ENCODE measurements around the gene COG5. TPM values are rescaled to one million over a fixed set of nuclear protein-coding genes. Genes with fewer than 3 reads are reported as not detected.
"Not testable (repeated sequence)": the region's sequence is repeated elsewhere in the genome, so short reads cannot be mapped to it uniquely, and the experiment has no call there.

COG5 gene
- total and polyA plus RNA-seq, 10 of the 15 experiments (the other 5 are each of a cell fraction or from before 2014, with no cell fraction given), result 5.5 to 27.9 (median 15.6) TPM

DNA sequence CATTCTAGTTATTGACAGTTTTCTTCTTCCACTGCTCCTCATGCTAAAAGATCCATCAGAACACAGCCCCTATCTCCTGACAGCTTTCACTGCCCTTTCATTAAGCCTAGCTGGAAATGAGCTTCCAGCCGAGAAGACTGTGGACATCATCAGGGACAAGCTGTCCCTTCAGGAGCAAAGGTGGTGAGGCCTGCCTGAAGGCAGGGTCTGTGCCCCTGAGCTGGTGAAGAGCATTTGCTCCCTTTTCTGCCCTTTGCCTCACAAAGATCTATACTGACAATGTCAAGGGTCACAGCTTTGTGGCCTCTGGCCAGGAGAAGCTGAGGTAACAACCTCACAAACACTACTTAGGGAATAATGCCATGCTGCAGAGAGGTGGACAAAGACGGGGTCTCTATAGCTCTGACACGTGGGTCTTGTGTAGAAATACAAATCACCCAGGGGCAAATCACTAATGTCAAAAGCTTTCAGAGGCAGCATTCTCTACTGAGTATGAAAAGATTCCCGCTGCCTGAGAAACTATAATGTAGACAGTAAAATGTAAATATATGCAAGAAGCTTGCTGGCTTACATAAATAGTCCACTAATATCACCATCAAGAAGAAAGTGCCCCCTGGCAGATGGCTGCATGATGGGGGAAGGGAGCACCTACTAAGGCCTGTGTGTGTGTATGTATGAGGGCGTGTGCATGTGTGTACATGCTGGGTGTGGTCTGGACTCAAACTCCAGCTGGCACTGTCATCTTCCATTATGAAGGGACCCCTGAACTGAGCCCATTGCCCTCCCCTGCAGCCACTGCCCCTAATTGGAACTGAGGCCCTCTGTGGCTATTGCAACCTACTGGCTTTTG is 339.1 kb downstream of the COG5 start:
- no peak for FAIRE-seq
- CTCF ChIA-PET, result interaction anchor here (0.9 kb wide), 1 partner anchor 39 kb away, joined by 3 read pairs; no protein-coding TSS in a partner anchor
- intact Hi-C loops (cut with micrococcal nuclease; ENCODE audit: unreplicated experiment), result no loop called here

DNA sequence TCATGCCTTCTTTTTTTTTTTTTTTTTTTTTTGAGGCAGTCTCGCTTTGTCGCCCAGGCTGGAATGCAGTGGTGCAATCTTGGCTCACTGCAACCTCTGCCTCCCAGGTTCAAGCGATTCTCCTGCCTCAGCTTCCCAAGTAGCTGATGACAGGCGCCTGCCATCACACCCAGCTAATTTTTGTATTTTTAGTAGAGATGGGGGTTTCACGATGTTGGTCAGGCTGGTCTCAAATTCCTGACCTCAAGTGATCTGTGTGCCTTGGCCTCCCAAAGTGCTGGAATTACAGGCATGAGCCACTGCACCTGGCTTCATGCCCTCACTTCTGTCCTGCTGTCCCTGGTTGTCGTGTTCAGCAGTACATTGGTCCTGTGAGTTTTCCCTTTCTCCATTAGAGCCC is 342.9 kb downstream of the COG5 start:
- RAD21 ChIA-PET (ENCODE audit: unreplicated experiment); H3K4me2 ChIP-seq (ENCODE audit: control insufficient read depth, insufficient read depth); H3K27ac ChIP-seq (ENCODE audit: control insufficient read depth, insufficient read depth); H4K20me1 ChIP-seq (ENCODE audit: control insufficient read depth, insufficient read depth); H3K4me3 ChIP-seq; DNase-seq (ENCODE audit: low read depth, low spot score); FAIRE-seq; H3K4me1 ChIP-seq (ENCODE audit: control insufficient read depth, insufficient read depth, low read length); intact Hi-C loops (cut with micrococcal nuclease; ENCODE audit: unreplicated experiment); ATAC-seq; H3K9ac ChIP-seq (ENCODE audit: control insufficient read depth, insufficient read depth, low read length); H3K79me2 ChIP-seq (ENCODE audit: control insufficient read depth, insufficient read depth, low read length); H3K27me3 ChIP-seq (replicated peaks in 1 of 2; ENCODE audit: control insufficient read depth in 2 of 2, insufficient read depth in 2 of 2, low read length in 1 of 2); H2AFZ ChIP-seq (ENCODE audit: control insufficient read depth, low read depth, low read length); BruUV-seq (replicated peaks); CTCF ChIA-PET; H3K9me3 ChIP-seq (replicated peaks; ENCODE audit: control insufficient read depth, insufficient read depth, low read length); H3K36me3 ChIP-seq (ENCODE audit: control insufficient read depth in 2 of 2, insufficient read depth in 2 of 2, low read length in 1 of 2); in situ Hi-C loops (cut with MboI): not testable (repeated sequence)
- SMC1A ChIA-PET (ENCODE audit: uncharacterized antibody, unreplicated experiment), result interaction anchor here (0.8 kb wide), 1 partner anchor 15 kb away, joined by 3 read pairs; no protein-coding TSS in a partner anchor
- 83% methylated on average over 4 of the region's 6 CpGs for WGBS (ENCODE audit: insufficient coverage, insufficient replicate concordance, low lambda C conversion rate, missing lambda C conversion rate)
- POLR2A ChIA-PET, result interaction anchor here (1.3 kb wide), 1 partner anchor 10 kb away, joined by 7 read pairs; no protein-coding TSS in a partner anchor

More for the DNA sequence above, 339.1 kb downstream of the COG5 start:
- H4K20me1 ChIP-seq (ENCODE audit: control insufficient read depth, insufficient read depth), result no peaks in the 10 kb centered on the region
- no peak overlapping the region for H3K27ac ChIP-seq (ENCODE audit: control insufficient read depth, insufficient read depth)
- no peaks in the 10 kb centered on the region for H3K9me3 ChIP-seq (replicated peaks; ENCODE audit: control insufficient read depth, insufficient read depth, low read length)
- H3K79me2 ChIP-seq (ENCODE audit: control insufficient read depth, insufficient read depth, low read length), result no peaks in the 10 kb centered on the region
- H3K4me2 ChIP-seq (ENCODE audit: control insufficient read depth, insufficient read depth), result no peak overlapping the region
- RAD21 ChIA-PET (ENCODE audit: unreplicated experiment), result no interaction called here
- H3K4me1 ChIP-seq (ENCODE audit: control insufficient read depth, insufficient read depth, low read length), result no peaks in the 10 kb centered on the region
- DNase-seq (ENCODE audit: low read depth, low spot score) (no peak), ATAC-seq (no peak)
- BruUV-seq (replicated peaks), result no TSS peak
- no peak overlapping the region for H2AFZ ChIP-seq (ENCODE audit: control insufficient read depth, low read depth, low read length)
- no peaks in the 10 kb centered on the region for H3K27me3 ChIP-seq (replicated peaks in 1 of 2; ENCODE audit: control insufficient read depth in 2 of 2, insufficient read depth in 2 of 2, low read length in 1 of 2)
- WGBS (ENCODE audit: insufficient coverage, insufficient replicate concordance, low lambda C conversion rate, missing lambda C conversion rate), result 66% methylated on average over 5 of the region's 5 CpGs
- TF ChIP-seq TAF1 (IDR thresholded peaks at IDR 0.05; ENCODE audit: borderline replicate concordance, low read depth, low read length) (no peak), IKZF2 (IDR thresholded peaks at IDR 0.05) (no peak), JUND (IDR thresholded peaks at IDR 0.05; ENCODE audit: low read depth, low read length) (no peak), PML (IDR thresholded peaks at IDR 0.05; ENCODE audit: low read length) (no peak)
- TF ChIP-seq, protein P1, sequence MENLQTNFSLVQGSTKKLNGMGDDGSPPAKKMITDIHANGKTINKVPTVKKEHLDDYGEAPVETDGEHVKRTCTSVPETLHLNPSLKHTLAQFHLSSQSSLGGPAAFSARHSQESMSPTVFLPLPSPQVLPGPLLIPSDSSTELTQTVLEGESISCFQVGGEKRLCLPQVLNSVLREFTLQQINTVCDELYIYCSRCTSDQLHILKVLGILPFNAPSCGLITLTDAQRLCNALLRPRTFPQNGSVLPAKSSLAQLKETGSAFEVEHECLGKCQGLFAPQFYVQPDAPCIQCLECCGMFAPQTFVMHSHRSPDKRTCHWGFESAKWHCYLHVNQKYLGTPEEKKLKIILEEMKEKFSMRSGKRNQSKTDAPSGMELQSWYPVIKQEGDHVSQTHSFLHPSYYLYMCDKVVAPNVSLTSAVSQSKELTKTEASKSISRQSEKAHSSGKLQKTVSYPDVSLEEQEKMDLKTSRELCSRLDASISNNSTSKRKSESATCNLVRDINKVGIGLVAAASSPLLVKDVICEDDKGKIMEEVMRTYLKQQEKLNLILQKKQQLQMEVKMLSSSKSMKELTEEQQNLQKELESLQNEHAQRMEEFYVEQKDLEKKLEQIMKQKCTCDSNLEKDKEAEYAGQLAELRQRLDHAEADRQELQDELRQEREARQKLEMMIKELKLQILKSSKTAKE (IDR thresholded peaks at IDR 0.05; ENCODE audit: low read depth, poor library complexity, severe bottlenecking), result no peak
- POLR2A ChIA-PET, result no interaction called here
- H3K4me3 ChIP-seq, result no peak overlapping the region
- H3K36me3 ChIP-seq (ENCODE audit: control insufficient read depth in 2 of 2, insufficient read depth in 2 of 2, low read length in 1 of 2), result no peaks in the 10 kb centered on the region
- H3K9ac ChIP-seq (ENCODE audit: control insufficient read depth, insufficient read depth, low read length), result no peak overlapping the region
- SMC1A ChIA-PET (ENCODE audit: uncharacterized antibody, unreplicated experiment), result no interaction called here
- in situ Hi-C loops (cut with MboI), result no loop called here
